Astrocyte (in vitro differentiated cells and primary cell): ENCODE results near the gene ACAA2. TPM values are rescaled to one million over a fixed set of nuclear protein-coding genes. Genes with fewer than 3 reads are reported as not detected.

Source experiments
- DNase-seq: peaks from one replicate; pipeline ENCODE4 v3.0.0-alpha.2; 2010; ENCODE audit warnings: low read depth
- FAIRE-seq: peaks from 2 replicates; lab custom pipeline; 2011; peaks lifted over from hg19 to GRCh38; lab: Jason Lieb, UNC
- H2AFZ ChIP-seq: 2 replicates; pipeline ENCODE4 v1.6.0; 2012; ENCODE audit warnings: low read depth, low read length, inconsistent platforms
- H3K27ac ChIP-seq: 2 replicates; pipeline ENCODE4 v1.5.1; 2011; ENCODE audit warnings: low read depth, low read length, inconsistent platforms
- H3K27me3 ChIP-seq: 2 replicates; pipeline ENCODE4 v1.6.0; 2011; ENCODE audit warnings: low read length, inconsistent platforms; ENCODE audit not compliant: insufficient read depth
- H3K36me3 ChIP-seq: 2 replicates; pipeline ENCODE4 v1.5.1; 2011; ENCODE audit warnings: low read length, inconsistent platforms; ENCODE audit not compliant: insufficient read depth
- H3K4me1 ChIP-seq: 2 replicates; pipeline ENCODE4 v1.5.1; 2011; ENCODE audit warnings: low read length, inconsistent platforms; ENCODE audit not compliant: insufficient read depth
- H3K4me2 ChIP-seq: 2 replicates; pipeline ENCODE4 v1.6.0; 2012; ENCODE audit warnings: low read length, inconsistent platforms
- H3K4me3 ChIP-seq: 2 replicates; pipeline ENCODE4 v1.5.1; 2011; ENCODE audit warnings: low read depth, mild to moderate bottlenecking, low read length, inconsistent platforms; ENCODE audit not compliant: insufficient read depth
- H3K79me2 ChIP-seq: 2 replicates; pipeline ENCODE4 v1.6.0; 2012; ENCODE audit warnings: mild to moderate bottlenecking, low read length, inconsistent platforms; ENCODE audit not compliant: insufficient read depth
- H3K9ac ChIP-seq: 2 replicates; pipeline ENCODE4 v1.6.0; 2012; ENCODE audit warnings: mild to moderate bottlenecking, low read length, inconsistent platforms
- H3K9me3 ChIP-seq: 2 replicates; pipeline ENCODE4 v1.5.1; 2012; ENCODE audit warnings: low read depth, mild to moderate bottlenecking, low read length, inconsistent platforms; ENCODE audit not compliant: insufficient read depth
- H4K20me1 ChIP-seq: 2 replicates; pipeline ENCODE4 v1.6.0; 2012; ENCODE audit warnings: low read length, inconsistent platforms; ENCODE audit not compliant: insufficient read depth
- H3K27ac Mint-ChIP-seq: one replicate; pipeline ENCODE4 v1.8.0; 2021; ENCODE audit warnings: mild to moderate bottlenecking, mixed read lengths; ENCODE audit not compliant: unreplicated experiment
- H3K27me3 Mint-ChIP-seq: one replicate; pipeline ENCODE4 v1.8.0; 2021; ENCODE audit warnings: low read depth, mixed read lengths; ENCODE audit not compliant: unreplicated experiment
- H3K36me3 Mint-ChIP-seq: one replicate; pipeline ENCODE4 v1.8.0; 2021; ENCODE audit warnings: low read depth, mixed read lengths; ENCODE audit not compliant: unreplicated experiment
- H3K4me1 Mint-ChIP-seq: one replicate; pipeline ENCODE4 v1.8.0; 2021; ENCODE audit warnings: low read depth, mixed read lengths; ENCODE audit not compliant: unreplicated experiment
- H3K4me3 Mint-ChIP-seq: one replicate; pipeline ENCODE4 v1.8.0; 2021; ENCODE audit warnings: mild to moderate bottlenecking, moderate library complexity, mixed read lengths; ENCODE audit not compliant: unreplicated experiment
- H3K9me3 Mint-ChIP-seq: one replicate; pipeline ENCODE4 v1.8.0; 2021; ENCODE audit warnings: mild to moderate bottlenecking, mixed read lengths; ENCODE audit not compliant: unreplicated experiment
- EZH2 ChIP-seq: IDR thresholded peaks from 2 replicates; pipeline ENCODE4 v1.6.1; 2012; ENCODE audit warnings: mild to moderate bottlenecking, low read length, inconsistent platforms; ENCODE audit not compliant: insufficient read depth
- total RNA-seq: library from RNA; stranded (reverse); gene quantifications from 2 replicates; pipeline ENCODE4 v1.2.1, GENCODE V29; 2021
- TF ChIP-seq, protein P1 (sequence below): IDR thresholded peaks from 2 replicates; pipeline ENCODE4 v1.5.1; 2011; ENCODE audit warnings: low read depth, mild to moderate bottlenecking, inconsistent platforms, low read length, moderate library complexity; ENCODE audit not compliant: insufficient read depth

Gene ACAA2
- total RNA-seq, 1 donor from 2014 or later: 66.4 TPM

DNA sequence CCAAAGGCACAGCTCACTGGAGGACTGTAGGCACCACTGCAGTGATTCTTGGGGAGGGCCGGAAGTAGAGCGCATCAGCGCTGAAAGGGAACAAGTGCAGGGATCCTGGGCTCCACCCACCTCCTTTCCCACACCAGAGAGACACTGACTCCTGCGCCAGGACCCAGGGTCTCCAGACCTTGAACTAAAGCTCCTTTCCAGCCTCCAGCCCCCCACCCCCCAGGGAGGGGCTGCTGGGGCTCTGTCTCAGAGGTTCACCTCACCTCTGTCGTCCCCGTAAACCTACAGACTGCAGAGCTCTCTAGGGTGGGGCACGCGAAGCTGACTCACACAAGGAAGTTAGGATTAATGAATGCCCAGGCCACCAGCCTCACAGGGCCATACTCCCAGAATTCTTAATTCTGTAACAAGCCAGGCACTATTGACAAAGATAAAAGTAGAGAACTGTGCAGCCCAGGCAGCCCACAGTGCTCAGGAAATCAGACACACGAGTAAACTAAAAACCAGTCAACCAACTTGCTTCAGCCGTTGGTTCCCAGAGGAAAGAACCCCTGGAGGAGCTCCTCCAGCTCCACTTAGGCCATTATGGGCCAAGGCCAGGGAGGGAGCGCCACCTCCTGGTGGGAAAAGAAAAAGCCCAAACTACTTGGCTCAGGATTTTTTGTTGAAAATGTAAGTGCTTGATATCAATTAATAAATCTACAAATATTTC lies 45.1 kb upstream of the ACAA2 start:
- Histone ChIP-seq H3K27me3 (no peaks in the 10 kb centered on the region), H3K9me3 (no peaks in the 10 kb centered on the region), H2AFZ (peak overlapping the region; percentile 2), H3K79me2 (no peaks in the 10 kb centered on the region), H3K27ac (no peak overlapping the region), H3K9ac (no peak overlapping the region), H3K36me3 (no peaks in the 10 kb centered on the region), H3K4me3 (no peak overlapping the region), H3K4me1 (no peaks in the 10 kb centered on the region), H4K20me1 (no peaks in the 10 kb centered on the region), H3K4me2 (peak overlapping the region; percentile 9)
- H3K36me3 Mint-ChIP-seq: no peaks in the 10 kb centered on the region
- FAIRE-seq: no peak
- no peaks in the 10 kb centered on the region for H3K27me3 Mint-ChIP-seq
- peak overlapping the region; percentile 12 for H3K27ac Mint-ChIP-seq
- no peak for TF ChIP-seq EZH2
- TF ChIP-seq, protein P1, sequence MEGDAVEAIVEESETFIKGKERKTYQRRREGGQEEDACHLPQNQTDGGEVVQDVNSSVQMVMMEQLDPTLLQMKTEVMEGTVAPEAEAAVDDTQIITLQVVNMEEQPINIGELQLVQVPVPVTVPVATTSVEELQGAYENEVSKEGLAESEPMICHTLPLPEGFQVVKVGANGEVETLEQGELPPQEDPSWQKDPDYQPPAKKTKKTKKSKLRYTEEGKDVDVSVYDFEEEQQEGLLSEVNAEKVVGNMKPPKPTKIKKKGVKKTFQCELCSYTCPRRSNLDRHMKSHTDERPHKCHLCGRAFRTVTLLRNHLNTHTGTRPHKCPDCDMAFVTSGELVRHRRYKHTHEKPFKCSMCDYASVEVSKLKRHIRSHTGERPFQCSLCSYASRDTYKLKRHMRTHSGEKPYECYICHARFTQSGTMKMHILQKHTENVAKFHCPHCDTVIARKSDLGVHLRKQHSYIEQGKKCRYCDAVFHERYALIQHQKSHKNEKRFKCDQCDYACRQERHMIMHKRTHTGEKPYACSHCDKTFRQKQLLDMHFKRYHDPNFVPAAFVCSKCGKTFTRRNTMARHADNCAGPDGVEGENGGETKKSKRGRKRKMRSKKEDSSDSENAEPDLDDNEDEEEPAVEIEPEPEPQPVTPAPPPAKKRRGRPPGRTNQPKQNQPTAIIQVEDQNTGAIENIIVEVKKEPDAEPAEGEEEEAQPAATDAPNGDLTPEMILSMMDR: peak; percentile 96
- peak; percentile 36 for DNase-seq
- no peak overlapping the region for H3K4me3 Mint-ChIP-seq
- peaks cover 1% of the 10 kb centered on the region for H3K4me1 Mint-ChIP-seq
- no peaks in the 10 kb centered on the region for H3K9me3 Mint-ChIP-seq

DNA sequence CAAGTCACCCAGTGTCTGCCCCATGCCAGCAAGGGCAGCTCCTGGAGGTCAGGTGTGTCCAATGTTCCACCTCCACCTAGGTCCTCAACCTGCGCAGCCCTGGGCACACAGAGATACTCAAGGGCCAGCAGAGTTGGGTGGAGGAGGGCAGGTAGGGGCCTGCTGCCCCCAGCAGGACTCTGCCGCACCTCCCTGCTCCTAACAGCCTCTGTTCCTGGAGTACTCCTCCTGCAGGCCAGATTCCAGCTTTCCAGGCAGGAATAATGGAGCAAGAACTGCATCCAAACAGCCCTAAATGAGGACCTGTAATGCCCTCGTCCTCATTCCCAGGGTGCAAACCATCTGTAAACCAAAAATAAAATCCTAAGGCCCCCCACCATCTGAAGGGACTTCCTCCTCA lies 44.4 kb upstream of the ACAA2 start:
- DNase-seq: no peak
- Mint-ChIP-seq H3K27me3 (peaks cover 3% of the 10 kb centered on the region), H3K4me1 (peaks cover 1% of the 10 kb centered on the region), H3K27ac (no peak overlapping the region), H3K9me3 (no peaks in the 10 kb centered on the region), H3K36me3 (no peaks in the 10 kb centered on the region), H3K4me3 (no peak overlapping the region)
- Histone ChIP-seq H2AFZ (no peak overlapping the region), H4K20me1 (no peaks in the 10 kb centered on the region), H3K9ac (no peak overlapping the region), H3K36me3 (no peaks in the 10 kb centered on the region), H3K4me3 (no peak overlapping the region), H3K4me2 (no peak overlapping the region), H3K4me1 (no peaks in the 10 kb centered on the region), H3K9me3 (no peaks in the 10 kb centered on the region), H3K27me3 (no peaks in the 10 kb centered on the region), H3K79me2 (no peaks in the 10 kb centered on the region), H3K27ac (no peak overlapping the region)
- TF ChIP-seq, protein P1: no peak
- no peak for TF ChIP-seq EZH2
- no peak for FAIRE-seq

DNA sequence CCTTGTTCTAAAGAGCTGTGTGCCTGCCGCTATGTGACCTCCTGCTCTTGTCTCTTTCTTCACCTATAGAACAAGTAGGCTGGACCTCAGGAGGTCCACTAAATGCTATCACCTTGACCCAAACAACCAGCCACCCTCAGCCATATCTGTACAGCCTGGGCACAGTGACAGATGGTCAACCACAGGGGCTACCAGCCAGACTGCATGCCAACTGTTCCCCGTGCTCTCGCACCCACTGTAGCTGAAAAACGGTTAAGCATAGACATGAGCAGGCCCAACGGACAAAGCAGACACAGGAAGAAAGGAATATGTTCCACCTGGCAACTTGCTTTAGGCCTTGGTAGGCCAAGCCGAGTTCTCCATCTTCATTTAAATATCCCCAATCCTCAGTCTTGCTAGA lies 43.2 kb upstream of the ACAA2 start:
- no peak overlapping the region for H2AFZ ChIP-seq
- no peak overlapping the region for H3K27ac Mint-ChIP-seq
- H3K4me2 ChIP-seq: no peak overlapping the region
- H3K9ac ChIP-seq: no peak overlapping the region
- no peaks in the 10 kb centered on the region for H3K4me1 ChIP-seq
- no peaks in the 10 kb centered on the region for H4K20me1 ChIP-seq
- no peak overlapping the region for H3K27ac ChIP-seq
- H3K4me3 Mint-ChIP-seq: no peak overlapping the region
- H3K9me3 ChIP-seq: no peaks in the 10 kb centered on the region
- no peak overlapping the region for H3K4me3 ChIP-seq
- no peaks in the 10 kb centered on the region for H3K79me2 ChIP-seq
- no peaks in the 10 kb centered on the region for H3K27me3 ChIP-seq
- no peaks in the 10 kb centered on the region for H3K9me3 Mint-ChIP-seq
- H3K27me3 Mint-ChIP-seq: peaks cover 6% of the 10 kb centered on the region
- H3K36me3 Mint-ChIP-seq: no peaks in the 10 kb centered on the region
- DNase-seq (no peak), FAIRE-seq (no peak)
- H3K4me1 Mint-ChIP-seq: peaks cover 4% of the 10 kb centered on the region
- no peak for TF ChIP-seq EZH2
- TF ChIP-seq, protein P1: no peak
- no peaks in the 10 kb centered on the region for H3K36me3 ChIP-seq
